GM12892 (cell line): ENCODE data around the gene SGPP2.

Experiments
- POLR2A ChIP-seq: IDR thresholded peaks from 2 replicates; pipeline ENCODE4 v1.6.1; 2011; ENCODE audit warnings: low read depth, low read length, control low read depth
- POLR2AphosphoS5 ChIP-seq: IDR thresholded peaks from 2 replicates; pipeline ENCODE4 v1.6.1; 2011; ENCODE audit warnings: low read depth, low read length, control low read depth
- TAF1 ChIP-seq: IDR thresholded peaks from 2 replicates; pipeline ENCODE4 v1.6.1; 2011; ENCODE audit warnings: low read depth, mild to moderate bottlenecking, control low read depth, low read length, borderline replicate concordance

DNA sequence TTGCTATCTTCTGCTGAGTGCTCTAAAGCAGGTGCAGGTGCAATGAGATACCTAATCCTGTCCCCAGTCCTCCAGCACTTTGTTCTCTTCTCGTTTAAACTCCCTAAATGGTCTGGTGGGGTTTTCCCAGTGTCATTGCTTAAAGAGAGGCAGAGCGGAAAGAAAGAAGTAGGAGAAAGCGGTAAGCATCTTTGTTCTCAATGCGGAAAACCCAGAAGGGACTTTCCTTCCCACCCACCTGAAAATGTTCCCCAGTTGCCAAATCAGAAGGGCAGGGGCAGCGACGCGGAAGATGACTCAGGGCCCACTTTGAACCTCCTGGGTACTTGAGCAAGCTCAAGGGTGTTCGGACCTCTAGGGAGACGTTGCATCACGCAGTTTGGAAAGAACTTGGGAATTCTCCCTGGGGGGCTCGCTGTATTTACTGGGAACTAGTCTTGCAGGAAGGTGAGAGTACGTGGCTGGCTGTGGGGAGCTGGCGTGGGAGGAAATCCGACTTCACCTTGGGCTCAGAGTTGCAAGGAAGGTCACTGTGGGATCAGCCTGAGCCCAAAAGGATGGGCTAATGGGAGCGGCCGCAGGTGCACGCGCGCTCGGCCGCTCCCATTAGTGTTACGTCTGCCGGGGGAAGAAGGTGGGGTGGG, 589 bp upstream of the SGPP2 start:
- TF ChIP-seq POLR2AphosphoS5 (peak; percentile 56; the same call in 1 of the 2 replicates), POLR2A (peak; percentile 78), TAF1 (peak; percentile 53; the same call in 1 of the 2 replicates)
